K562 (cell line): ENCODE results near the gene AMFR. TPM values are rescaled to one million over a fixed set of nuclear protein-coding genes. Genes with fewer than 3 reads are reported as not detected.

Experiments used
- ATAC-seq: fragments of 200-7000 bp; cut with Tn5 transposase; 3 replicates; pipeline ENCODE4 v1.9.1; 2020; ENCODE audit warnings: moderate library complexity
- BruUV-seq: library from RNA; stranded (reverse); fragments of 400-500 nt; replicated peaks from 2 replicates; lab custom pipeline; 2021; lab: Mats Ljungman, UMichigan
- CTCF ChIA-PET: fragments of 300-600 bp; formaldehyde crosslinking; extraction: SDS; loops from one replicate; lab custom pipeline; 2021; ENCODE audit warnings: low intra/inter-chr PET ratio; lab: Yijun Ruan, JAX
- POLR2A ChIA-PET: fragments of 300-600, 350-650 bp; sonication (Branson Sonifier 250); formaldehyde crosslinking; extraction: SDS; loops from one replicate; lab custom pipeline; 2021; ENCODE audit warnings: antibody characterized with exemption, inconsistent platforms; lab: Yijun Ruan, JAX
- DNase-seq, 4 experiments: peaks; one replicate each; pipeline versions ENCODE4 v3.0.0 to v3.0.0-alpha.2; 2011 to 2018; ENCODE audit warnings: low spot score in 3 of 4, mixed read lengths in 3 of 4; ENCODE audit errors: extremely low read depth in 1 of 4
- FAIRE-seq: peaks from 2 replicates; lab custom pipeline; 2011; peaks lifted over from hg19 to GRCh38; lab: Jason Lieb, UNC
- H2AFZ ChIP-seq: 2 replicates; pipeline ENCODE4 v1.6.0; 2011; ENCODE audit warnings: low read depth, low read length, control low read depth, inconsistent platforms
- H3K27ac ChIP-seq: fragments of 200-600 bp; 3 replicates; pipeline ENCODE4 v1.8.0; 2011; ENCODE audit warnings: low read depth, mild to moderate bottlenecking, control low read depth, inconsistent platforms, low read length, moderate library complexity, mixed read lengths; ENCODE audit errors: extremely low read depth
- H3K27me3 ChIP-seq, 2 experiments: fragments of 300-600 bp in 1 of 2; 2 replicates in 1 of 2; 3 replicates in 1 of 2; pipeline versions ENCODE4 v1.6.0 to v1.8.0; 2011; ENCODE audit warnings: inconsistent platforms in 2 of 2, low read length in 2 of 2, mild to moderate bottlenecking in 1 of 2, mixed read lengths in 1 of 2, moderate library complexity in 1 of 2; ENCODE audit not compliant: control insufficient read depth in 2 of 2, insufficient read depth in 2 of 2
- H3K36me3 ChIP-seq: fragments of 300-600 bp; 3 replicates; pipeline ENCODE4 v1.8.0; 2011; ENCODE audit warnings: mild to moderate bottlenecking, low read length, inconsistent platforms; ENCODE audit not compliant: control insufficient read depth, insufficient read depth
- H3K4me1 ChIP-seq, 2 experiments: fragments of 200-600 bp in 1 of 2; replicated peaks in 1 of 2; 2 replicates in 1 of 2; 3 replicates in 1 of 2; pipeline versions ENCODE4 v1.5.1 to v1.8.0; 2011; ENCODE audit warnings: inconsistent platforms in 2 of 2, low read length in 2 of 2, mild to moderate bottlenecking in 1 of 2, mixed read lengths in 1 of 2, moderate library complexity in 1 of 2; ENCODE audit not compliant: control insufficient read depth in 2 of 2, insufficient read depth in 2 of 2
- H3K4me2 ChIP-seq: 2 replicates; pipeline ENCODE4 v1.6.1; 2011; ENCODE audit warnings: low read length, control low read depth, inconsistent platforms, mixed read lengths; ENCODE audit not compliant: insufficient read depth
- H3K4me3 ChIP-seq: fragments of 200-600 bp; sonication (generic), shearing (Covaris generic); 2 replicates; pipeline ENCODE4 v1.5.1; 2016; ENCODE audit warnings: control low read depth, inconsistent platforms
- H3K79me2 ChIP-seq: fragments of 200-600 bp; 3 replicates; pipeline ENCODE4 v1.8.0; 2011; ENCODE audit warnings: low read length, inconsistent platforms; ENCODE audit not compliant: control insufficient read depth, insufficient read depth
- H3K9ac ChIP-seq, 2 experiments: 2 replicates each; pipeline versions ENCODE4 v1.6.0 to v1.6.1; 2011; ENCODE audit warnings: low read depth in 2 of 2, low read length in 2 of 2, control low read depth in 1 of 2, inconsistent platforms in 1 of 2, mild to moderate bottlenecking in 1 of 2, mixed read lengths in 1 of 2; ENCODE audit not compliant: insufficient read depth in 1 of 2
- H3K9me1 ChIP-seq: one replicate; pipeline ENCODE4 v1.6.0; 2011; ENCODE audit warnings: inconsistent platforms, mild to moderate bottlenecking, low read length, moderate library complexity; ENCODE audit not compliant: control insufficient read depth, insufficient read depth
- H3K9me3 ChIP-seq: replicated peaks from 2 replicates; pipeline ENCODE4 v1.5.1; 2011; ENCODE audit warnings: low read depth, low read length, inconsistent platforms; ENCODE audit not compliant: control insufficient read depth, insufficient read depth
- H4K20me1 ChIP-seq: replicated peaks from 2 replicates; pipeline ENCODE4 v1.6.1; 2011; ENCODE audit warnings: low read length, inconsistent platforms, mixed read lengths; ENCODE audit not compliant: control insufficient read depth, insufficient read depth
- ARHGAP35 ChIP-seq: fragments of 450-650 bp; IDR thresholded peaks from 2 replicates; pipeline ENCODE4 v1.6.1; 2018; ENCODE audit not compliant: partially characterized antibody
- CHD1 ChIP-seq: fragments of 200-600 bp; sonication (generic); IDR thresholded peaks from one replicate; pipeline ENCODE4 v1.6.1; 2012; ENCODE audit warnings: mild to moderate bottlenecking, moderate library complexity, low read length, inconsistent platforms
- EP300 ChIP-seq: IDR thresholded peaks from 2 replicates; pipeline ENCODE4 v1.6.1; 2012; ENCODE audit warnings: low read length, improper control_type of control experiment
- HOXB6 ChIP-seq: fragments of 250-450 bp; sonication (Bioruptor Pico); IDR thresholded peaks from 2 replicates; pipeline ENCODE4 v1.5.1; 2022; ENCODE audit warnings: mild to moderate bottlenecking, borderline replicate concordance
- MGA ChIP-seq: fragments of 450-650 bp; IDR thresholded peaks from 2 replicates; pipeline ENCODE4 v1.6.1; 2016; ENCODE audit warnings: mild to moderate bottlenecking, moderate library complexity
- ZFP1 ChIP-seq: fragments of 450-650 bp; formaldehyde crosslinking; IDR thresholded peaks from 2 replicates; pipeline ENCODE4 v1.4.0; 2020; ENCODE audit warnings: mild to moderate bottlenecking, mixed read lengths
- ZNF408 ChIP-seq: fragments of 250-450 bp; sonication (Bioruptor Pico); IDR thresholded peaks from 2 replicates; pipeline ENCODE4 v1.4.0; 2020; ENCODE audit warnings: low read depth, mild to moderate bottlenecking, moderate library complexity
- WGBS: fragments of 100-300 bp; shearing (Covaris generic); methylation state at CpG from one replicate; pipeline ENCODE4 v1.1.6; 2016; ENCODE audit warnings: low coverage, mixed read lengths; ENCODE audit not compliant: insufficient coverage; ENCODE audit errors: missing lambda C conversion rate; 5-methylcytosine and 5-hydroxymethylcytosine counted together
- in situ Hi-C: fragments of 300-500 bp; cut with MboI; formaldehyde crosslinking; loops from 4 replicates; pipeline ENCODE4 v1.15.0; 2018; ENCODE audit warnings: inconsistent platforms, mixed read lengths
- intact Hi-C: fragments of 100-400 bp; cut with micrococcal nuclease; formaldehyde crosslinking; loops from 2 replicates; pipeline ENCODE4 v1.14.2; 2022
- polyA plus RNA-seq, 8 experiments: library from polyadenylated mRNA; depleted of rRNA in 4 of 8; stranded (reverse) in 5 of 8; unstranded in 3 of 8; fragments of >200 nt; fragmentation: Nextera tagmentation in 2 of 8; fragmentation: Illumina TruSeq in 1 of 8; extraction: Ambion mirVana in 2 of 8; extraction: Trizol in 1 of 8; gene quantifications; 2 replicates each; pipeline versions ENCODE4 v1.2.1 to v1.2.3, GENCODE V29; 2011 to 2014; ENCODE audit warnings: inconsistent platforms in 1 of 8, missing spikeins in 1 of 8
- total RNA-seq, 7 experiments: library from RNA; depleted of rRNA in 6 of 7; stranded (reverse); fragments of >200 nt in 6 of 7; fragmentation: Illumina TruSeq in 2 of 7; extraction: Trizol in 2 of 7; gene quantifications; 2 replicates each; pipeline versions ENCODE4 v1.2.1 to v1.2.3, GENCODE V29; 2011 to 2021; ENCODE audit warnings: low replicate concordance in 1 of 7
- TF ChIP-seq, protein P1 (sequence below): fragments of 450-650 bp; IDR thresholded peaks from 2 replicates; pipeline ENCODE4 v1.6.1; 2017; ENCODE audit warnings: antibody characterized with exemption
- TF ChIP-seq, protein P2 (sequence below): fragments of 250-450 bp; sonication (Bioruptor Pico); IDR thresholded peaks from 2 replicates; pipeline ENCODE4 v1.6.1; 2021; ENCODE audit warnings: mild to moderate bottlenecking

Gene AMFR
- total and polyA plus RNA-seq, 9 of the 15 experiments (the other 6 are each of a cell fraction or from before 2014, with no cell fraction given): 15.6 to 113 (median 58.4) TPM

- H3K9me1 ChIP-seq: no peaks in the 10 kb centered on the region
- H3K79me2 ChIP-seq: no peaks in the 10 kb centered on the region
- intact Hi-C loops (loop anchor here (1.0 to 10.0 kb wide), 8 partner anchors 56 to 854 kb away; no protein-coding TSS in a partner anchor), in situ Hi-C loops (loop anchor here (5.0 to 10.0 kb wide), 2 partner anchors 371 to 604 kb away; no protein-coding TSS in a partner anchor)
- no peak overlapping the region for H3K4me2 ChIP-seq
- 0% methylated on average over 1 of the region's 1 CpG for WGBS
- H3K27ac ChIP-seq: no peak overlapping the region
- no peak for FAIRE-seq
- H4K20me1 ChIP-seq: no peaks in the 10 kb centered on the region
- H2AFZ ChIP-seq: no peak overlapping the region
- ChIA-PET POLR2A (interaction anchor here (1.0 to 1.1 kb wide), 2 partner anchors 128 to 196 kb away, joined by 3 read pairs; no protein-coding TSS in a partner anchor), CTCF (interaction anchor here (1.1 to 1.7 kb wide), 4 partner anchors 277 to 853 kb away, joined by 4 to 8 read pairs (median 5); no protein-coding TSS in a partner anchor)
- DNase-seq: no peak
- no TSS peak for BruUV-seq
- ATAC-seq: no peak
- H3K4me1 ChIP-seq: peaks cover 0 to 7% of the 10 kb centered on the region in 2 experiments; a peak in 2 of 5 replicates
- H3K9ac ChIP-seq: no peak overlapping the region
- H3K9me3 ChIP-seq: no peaks in the 10 kb centered on the region
- H3K27me3 ChIP-seq: peaks cover 5 to 40% of the 10 kb centered on the region in 2 experiments; a peak in 4 of 5 replicates
- H3K4me3 ChIP-seq: no peak overlapping the region
- no peaks in the 10 kb centered on the region for H3K36me3 ChIP-seq
- no peak for TF ChIP-seq ARHGAP35
- no peak for TF ChIP-seq MGA
- TF ChIP-seq ZNF408 (CRISPR knock-in tag): no peak
- no peak for TF ChIP-seq CHD1
- TF ChIP-seq ZFP1 (CRISPR knock-in tag): no peak
- TF ChIP-seq EP300: no peak
- TF ChIP-seq HOXB6 (CRISPR knock-in tag): no peak
- TF ChIP-seq, protein P1, sequence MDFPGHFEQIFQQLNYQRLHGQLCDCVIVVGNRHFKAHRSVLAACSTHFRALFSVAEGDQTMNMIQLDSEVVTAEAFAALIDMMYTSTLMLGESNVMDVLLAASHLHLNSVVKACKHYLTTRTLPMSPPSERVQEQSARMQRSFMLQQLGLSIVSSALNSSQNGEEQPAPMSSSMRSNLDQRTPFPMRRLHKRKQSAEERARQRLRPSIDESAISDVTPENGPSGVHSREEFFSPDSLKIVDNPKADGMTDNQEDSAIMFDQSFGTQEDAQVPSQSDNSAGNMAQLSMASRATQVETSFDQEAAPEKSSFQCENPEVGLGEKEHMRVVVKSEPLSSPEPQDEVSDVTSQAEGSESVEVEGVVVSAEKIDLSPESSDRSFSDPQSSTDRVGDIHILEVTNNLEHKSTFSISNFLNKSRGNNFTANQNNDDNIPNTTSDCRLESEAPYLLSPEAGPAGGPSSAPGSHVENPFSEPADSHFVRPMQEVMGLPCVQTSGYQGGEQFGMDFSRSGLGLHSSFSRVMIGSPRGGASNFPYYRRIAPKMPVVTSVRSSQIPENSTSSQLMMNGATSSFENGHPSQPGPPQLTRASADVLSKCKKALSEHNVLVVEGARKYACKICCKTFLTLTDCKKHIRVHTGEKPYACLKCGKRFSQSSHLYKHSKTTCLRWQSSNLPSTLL: no peak
- TF ChIP-seq, protein P2, sequence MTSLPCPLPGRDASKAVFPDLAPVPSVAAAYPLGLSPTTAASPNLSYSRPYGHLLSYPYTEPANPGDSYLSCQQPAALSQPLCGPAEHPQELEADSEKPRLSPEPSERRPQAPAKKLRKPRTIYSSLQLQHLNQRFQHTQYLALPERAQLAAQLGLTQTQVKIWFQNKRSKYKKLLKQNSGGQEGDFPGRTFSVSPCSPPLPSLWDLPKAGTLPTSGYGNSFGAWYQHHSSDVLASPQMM (CRISPR knock-in tag): no peak
These were observed 106.6 kb downstream of the AMFR start for GRCh38 chr16:56318827-56319140.
